Peyer's patch (tissue), 4 donors: ENCODE measurements around the gene ANO2.

ENCODE experiments used
- CTCF ChIP-seq, 6 experiments: fragments of 450-650 bp in 4 of 6; fragments of 200-600 bp in 2 of 6; sonication (generic) in 1 of 6; IDR thresholded peaks; one replicate each; pipeline ENCODE4 v1.5.1; 2017 to 2019; ENCODE audit warnings: antibody characterized with exemption in 6 of 6, mild to moderate bottlenecking in 3 of 6, moderate library complexity in 1 of 6
- POLR2A ChIP-seq, 2 donors: fragments of 450-650 bp; IDR thresholded peaks; one replicate each; pipeline ENCODE4 v1.5.1; 2017; ENCODE audit warnings: antibody characterized with exemption in 2 of 2, mild to moderate bottlenecking in 2 of 2, moderate library complexity in 2 of 2

DNA sequence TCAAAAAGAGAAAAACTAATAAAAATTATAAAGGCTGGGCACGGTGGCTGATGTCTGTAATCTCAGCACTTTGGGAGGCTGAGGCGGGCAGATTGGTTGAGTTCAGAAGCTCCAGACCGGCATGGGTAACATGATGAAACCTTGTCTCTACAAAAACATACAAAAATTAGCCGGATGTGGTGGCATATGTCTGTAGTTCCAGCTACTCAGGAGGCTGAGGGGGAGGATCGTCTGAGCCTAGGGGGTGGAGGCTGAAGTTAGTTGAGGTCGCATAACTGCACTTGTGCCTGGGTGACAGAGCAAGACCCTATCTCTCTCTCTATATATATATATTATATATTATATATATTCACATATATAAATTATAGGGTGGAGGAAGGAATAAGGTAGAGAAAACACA lies 32.5 kb upstream of the ANO2 start:
- TF ChIP-seq CTCF (IDR thresholded peaks at IDR 0.05) = no peak
- no peak for TF ChIP-seq POLR2A (IDR thresholded peaks at IDR 0.05)
